Loucy (cell line): ENCODE data around the gene PDX1.

Source experiments
- H2AFZ ChIP-seq: fragments of 200-600 bp; sonication (generic); 2 replicates; pipeline ENCODE4 v1.6.0; 2016; ENCODE audit warnings: antibody characterized with exemption, mild to moderate bottlenecking, low read length, moderate library complexity
- H3F3A ChIP-seq: fragments of 200-600 bp; 2 replicates; pipeline ENCODE4 v1.6.0; 2016; ENCODE audit warnings: antibody characterized with exemption, low read depth, mild to moderate bottlenecking
- H3K27me3 ChIP-seq: fragments of 200-600 bp; sonication (generic); 2 replicates; pipeline ENCODE4 v1.6.1; 2014; ENCODE audit warnings: low read length, mild to moderate bottlenecking; ENCODE audit not compliant: insufficient read depth, poor library complexity, severe bottlenecking
- H3K36me3 ChIP-seq: fragments of 200-600 bp; sonication (generic); 2 replicates; pipeline ENCODE4 v1.6.1; 2016; ENCODE audit warnings: low read length; ENCODE audit not compliant: insufficient read depth
- H3K4me1 ChIP-seq: fragments of 200-600 bp; sonication (generic); 2 replicates; pipeline ENCODE4 v1.5.1; 2014; ENCODE audit warnings: low read length, mild to moderate bottlenecking; ENCODE audit not compliant: insufficient read depth, poor library complexity, severe bottlenecking
- H3K4me2 ChIP-seq: fragments of 200-600 bp; sonication (generic); 2 replicates; pipeline ENCODE4 v1.6.0; 2014; ENCODE audit warnings: antibody characterized with exemption, low read length, low read depth, mild to moderate bottlenecking; ENCODE audit not compliant: poor library complexity, severe bottlenecking
- H3K4me3 ChIP-seq: fragments of 200-600 bp; sonication (generic); 2 replicates; pipeline ENCODE4 v1.5.1; 2014; ENCODE audit warnings: low read length, mild to moderate bottlenecking, mixed read lengths; ENCODE audit not compliant: poor library complexity, severe bottlenecking
- H3K79me2 ChIP-seq: fragments of 200-600 bp; sonication (generic); 2 replicates; pipeline ENCODE4 v1.6.1; 2014; ENCODE audit warnings: low read length; ENCODE audit not compliant: insufficient read depth
- H3K9ac ChIP-seq: fragments of 200-600 bp; sonication (generic); 2 replicates; pipeline ENCODE4 v1.6.0; 2014; ENCODE audit warnings: mild to moderate bottlenecking, low read depth, low read length, moderate library complexity; ENCODE audit not compliant: poor library complexity, severe bottlenecking
- H3K9me2 ChIP-seq: fragments of 200-600 bp; sonication (generic); replicated peaks from 2 replicates; pipeline ENCODE4 v1.6.1; 2016; ENCODE audit warnings: low read depth, low read length, mixed read lengths
- H3K9me3 ChIP-seq: fragments of 200-600 bp; sonication (generic); 2 replicates; pipeline ENCODE4 v1.6.1; 2014; ENCODE audit warnings: mild to moderate bottlenecking, antibody characterized with exemption, low read length, low read depth; ENCODE audit not compliant: insufficient read depth
- H4K20me1 ChIP-seq: fragments of 200-600 bp; sonication (generic); 2 replicates; pipeline ENCODE4 v1.6.0; 2014; ENCODE audit warnings: antibody characterized with exemption, low read length, mild to moderate bottlenecking; ENCODE audit not compliant: insufficient read depth, poor library complexity, severe bottlenecking
- EZH2phosphoT487 ChIP-seq: fragments of 200-600 bp; IDR thresholded peaks from 2 replicates; pipeline ENCODE4 v1.6.1; 2018; ENCODE audit warnings: antibody characterized with exemption, mild to moderate bottlenecking, moderate library complexity, borderline replicate concordance
- TF ChIP-seq, protein P1 (sequence below): fragments of 200-600 bp; sonication (generic); conservative IDR thresholded peaks from 2 replicates; pipeline ENCODE4 v1.5.1; 2014; ENCODE audit warnings: mild to moderate bottlenecking, antibody characterized with exemption, low read length

The PDX1 gene

DNA sequence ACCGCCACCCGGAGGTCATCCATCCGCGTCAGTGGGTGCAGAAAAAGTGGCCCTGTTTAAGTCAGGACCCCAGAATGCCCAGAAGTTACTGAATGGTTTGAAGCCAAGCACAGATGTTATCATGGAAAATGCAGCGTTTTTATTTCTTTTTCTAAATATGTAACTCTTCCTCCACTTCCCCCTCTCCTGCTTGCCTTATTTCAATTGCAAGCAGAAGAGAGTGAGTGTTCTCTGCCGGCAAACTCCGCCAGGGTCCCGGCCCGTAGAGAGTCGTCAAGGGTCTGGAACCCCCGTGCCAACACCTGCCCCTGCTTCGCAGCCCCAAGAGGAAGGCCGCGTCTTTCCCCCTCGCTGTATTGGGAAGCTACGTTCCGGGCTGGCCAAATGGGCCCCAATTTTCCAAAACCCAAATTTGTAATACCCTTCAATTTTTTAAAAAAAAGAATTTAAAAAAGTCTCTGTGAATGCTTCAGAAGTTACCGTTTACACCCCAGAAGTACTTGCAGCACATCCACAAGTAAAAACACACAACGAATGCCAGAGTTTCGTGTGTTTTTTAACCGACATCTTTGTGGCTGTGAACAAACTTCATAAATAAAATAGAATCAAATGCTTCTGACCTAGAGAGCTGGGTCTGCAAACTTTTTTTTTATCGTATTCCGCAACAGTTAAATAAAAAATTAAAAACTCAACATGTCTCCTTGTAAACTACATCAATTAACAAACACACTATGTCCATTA is 712 bp upstream of the PDX1 start:
- H3K36me3 ChIP-seq, result no peaks in the 10 kb centered on the region
- no peaks in the 10 kb centered on the region for H3K9me3 ChIP-seq
- H3K4me1 ChIP-seq, result no peaks in the 10 kb centered on the region
- H3K79me2 ChIP-seq, result peaks cover 9% of the 10 kb centered on the region; the same call in 1 of the 2 replicates
- H4K20me1 ChIP-seq, result no peaks in the 10 kb centered on the region
- no peak overlapping the region for H3K4me3 ChIP-seq
- TF ChIP-seq, protein P1, sequence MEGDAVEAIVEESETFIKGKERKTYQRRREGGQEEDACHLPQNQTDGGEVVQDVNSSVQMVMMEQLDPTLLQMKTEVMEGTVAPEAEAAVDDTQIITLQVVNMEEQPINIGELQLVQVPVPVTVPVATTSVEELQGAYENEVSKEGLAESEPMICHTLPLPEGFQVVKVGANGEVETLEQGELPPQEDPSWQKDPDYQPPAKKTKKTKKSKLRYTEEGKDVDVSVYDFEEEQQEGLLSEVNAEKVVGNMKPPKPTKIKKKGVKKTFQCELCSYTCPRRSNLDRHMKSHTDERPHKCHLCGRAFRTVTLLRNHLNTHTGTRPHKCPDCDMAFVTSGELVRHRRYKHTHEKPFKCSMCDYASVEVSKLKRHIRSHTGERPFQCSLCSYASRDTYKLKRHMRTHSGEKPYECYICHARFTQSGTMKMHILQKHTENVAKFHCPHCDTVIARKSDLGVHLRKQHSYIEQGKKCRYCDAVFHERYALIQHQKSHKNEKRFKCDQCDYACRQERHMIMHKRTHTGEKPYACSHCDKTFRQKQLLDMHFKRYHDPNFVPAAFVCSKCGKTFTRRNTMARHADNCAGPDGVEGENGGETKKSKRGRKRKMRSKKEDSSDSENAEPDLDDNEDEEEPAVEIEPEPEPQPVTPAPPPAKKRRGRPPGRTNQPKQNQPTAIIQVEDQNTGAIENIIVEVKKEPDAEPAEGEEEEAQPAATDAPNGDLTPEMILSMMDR, result no peak
- no peak for TF ChIP-seq EZH2phosphoT487
- H3K9me2 ChIP-seq, result no peaks in the 10 kb centered on the region
- H3K27me3 ChIP-seq, result peaks cover 7% of the 10 kb centered on the region
- no peak overlapping the region for H3K4me2 ChIP-seq
- no peak overlapping the region for H2AFZ ChIP-seq
- no peak overlapping the region for H3K9ac ChIP-seq
- H3F3A ChIP-seq, result no peaks in the 10 kb centered on the region

DNA sequence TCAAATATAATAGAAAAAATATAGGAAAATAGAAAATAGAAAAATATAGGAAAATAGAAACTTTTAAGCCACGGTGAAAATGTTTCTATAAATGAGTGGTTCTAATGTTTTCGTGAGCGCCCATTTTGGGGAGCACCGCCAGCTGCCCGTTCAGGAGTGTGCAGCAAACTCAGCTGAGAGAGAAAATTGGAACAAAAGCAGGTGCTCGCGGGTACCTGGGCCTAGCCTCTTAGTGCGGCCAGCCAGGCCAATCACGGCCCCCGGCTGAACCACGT is 204 bp upstream of the PDX1 start:
- Histone ChIP-seq H3F3A (no peaks in the 10 kb centered on the region), H3K4me2 (no peak overlapping the region), H2AFZ (no peak overlapping the region), H3K9me3 (no peaks in the 10 kb centered on the region), H3K27me3 (peaks cover 7% of the 10 kb centered on the region), H3K79me2 (peaks cover 9% of the 10 kb centered on the region; the same call in 1 of the 2 replicates), H3K9me2 (no peaks in the 10 kb centered on the region), H3K4me3 (no peak overlapping the region), H3K9ac (no peak overlapping the region), H3K4me1 (no peaks in the 10 kb centered on the region), H4K20me1 (no peaks in the 10 kb centered on the region), H3K36me3 (no peaks in the 10 kb centered on the region)
- TF ChIP-seq EZH2phosphoT487, result no peak
- TF ChIP-seq, protein P1, result no peak

DNA sequence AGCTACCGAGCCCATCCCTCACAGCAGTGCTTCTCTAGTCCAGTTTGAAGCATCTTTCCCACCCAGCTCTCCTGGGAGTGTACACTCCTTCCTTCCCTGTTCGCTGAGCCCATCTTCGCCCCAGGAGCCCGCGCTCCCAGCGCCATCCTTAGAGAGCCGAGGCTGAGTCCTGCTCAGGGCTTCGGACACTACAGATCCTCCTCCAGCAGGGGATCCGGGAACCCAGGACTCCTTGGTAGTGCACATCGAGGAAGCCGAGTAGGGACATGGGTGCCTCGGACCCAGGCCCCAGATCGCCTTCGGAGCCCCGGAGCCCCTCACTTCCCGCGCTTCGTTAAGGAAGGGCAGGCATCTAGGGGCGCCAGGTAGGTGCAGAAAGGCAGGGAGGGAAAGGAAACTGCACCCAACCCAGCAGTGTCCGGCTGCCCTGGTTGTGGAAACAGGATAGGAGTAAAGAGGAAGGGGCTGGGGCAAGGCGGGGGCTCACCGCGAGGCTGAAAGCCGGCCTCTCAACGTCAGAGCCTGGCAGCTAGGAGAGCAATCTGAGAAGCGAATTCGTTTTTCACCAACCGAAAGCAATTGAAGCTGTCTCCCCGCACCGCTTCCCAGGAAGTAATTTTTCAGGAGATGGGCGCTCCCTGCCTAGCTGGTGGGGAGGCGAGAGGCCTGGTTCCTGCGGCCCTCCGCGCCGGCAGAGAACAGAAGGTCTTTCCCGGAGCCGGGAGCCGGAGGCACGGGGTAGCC is 1.0 kb downstream of the PDX1 start:
- Histone ChIP-seq H3K36me3 (no peaks in the 10 kb centered on the region), H3K4me1 (no peaks in the 10 kb centered on the region), H3K27me3 (peaks cover 7% of the 10 kb centered on the region), H3K4me2 (peak overlapping the region; percentile 71), H3K4me3 (peak overlapping the region; percentile 78), H3K9ac (peak overlapping the region; percentile 70), H3K79me2 (peaks cover 9% of the 10 kb centered on the region; the same call in 1 of the 2 replicates), H3F3A (no peaks in the 10 kb centered on the region), H3K9me2 (no peaks in the 10 kb centered on the region), H2AFZ (peak overlapping the region; percentile 47), H3K9me3 (no peaks in the 10 kb centered on the region), H4K20me1 (no peaks in the 10 kb centered on the region)
- no peak for TF ChIP-seq EZH2phosphoT487
- TF ChIP-seq, protein P1, result no peak
